ENCODE results near the gene POPDC2. TPM values are rescaled to one million over a fixed set of nuclear protein-coding genes. Genes with fewer than 3 reads are reported as not detected.

POPDC2 gene
- total and polyA plus RNA-seq, 9 donors, result 0.83 to 5.0 (median 2.9) TPM

GRCh38 chr3:119624002-119624720, 36.2 kb downstream of the POPDC2 start:
- intact Hi-C loops (cut with DNase I), result no loop called here
- Histone ChIP-seq H3K4me3 (no peak overlapping the region), H3K9me3 (no peaks in the 10 kb centered on the region), H3K36me3 (no peaks in the 10 kb centered on the region), H3K4me1 (ENCODE audit: insufficient read depth) (peaks cover 5% of the 10 kb centered on the region), H3K27ac (no peak overlapping the region), H3K27me3 (no peaks in the 10 kb centered on the region)
- WGBS, 3 donors, result 81 to 84% (median 83%) methylated on average over 9 of the region's 9 CpGs
- no peak for TF ChIP-seq EP300 (IDR thresholded peaks at IDR 0.05)
- TF ChIP-seq CTCF (IDR thresholded peaks at IDR 0.05), result no peak
- no peak for TF ChIP-seq POLR2A (IDR thresholded peaks at IDR 0.05)
- no peak for DNase-seq

GRCh38 chr3:119620899-119621298, 39.5 kb downstream of the POPDC2 start:
- H3K36me3 ChIP-seq, result no peaks in the 10 kb centered on the region

GRCh38 chr3:119619094-119619493, 41.3 kb downstream of the POPDC2 start:
- no peaks in the 10 kb centered on the region for H3K9me3 ChIP-seq
- intact Hi-C loops (cut with DNase I), result no loop called here
- 77 to 82% (median 79%) methylated on average over 7 of the region's 7 CpGs for WGBS, 3 donors
- TF ChIP-seq CTCF (IDR thresholded peaks at IDR 0.05) (no peak), POLR2A (IDR thresholded peaks at IDR 0.05) (no peak), EP300 (IDR thresholded peaks at IDR 0.05) (no peak)
- no peaks in the 10 kb centered on the region for H3K36me3 ChIP-seq
- DNase-seq, result no peak
- no peaks in the 10 kb centered on the region for H3K27me3 ChIP-seq
- H3K4me1 ChIP-seq (ENCODE audit: insufficient read depth), result no peaks in the 10 kb centered on the region
- no peak overlapping the region for H3K4me3 ChIP-seq
- H3K27ac ChIP-seq, result no peak overlapping the region

More at GRCh38 chr3:119620899-119621298, 39.5 kb downstream of the POPDC2 start:
- no peaks in the 10 kb centered on the region for H3K9me3 ChIP-seq
- WGBS, 3 donors, result 73 to 88% (median 76%) methylated on average over 5 of the region's 5 CpGs
- no peaks in the 10 kb centered on the region for H3K27me3 ChIP-seq
- no peak overlapping the region for H3K4me3 ChIP-seq
- no peak for TF ChIP-seq EP300 (IDR thresholded peaks at IDR 0.05)
- TF ChIP-seq POLR2A (IDR thresholded peaks at IDR 0.05), result no peak
- TF ChIP-seq CTCF (IDR thresholded peaks at IDR 0.05), result no peak
- intact Hi-C loops (cut with DNase I), result no loop called here
- no peak overlapping the region for H3K27ac ChIP-seq
- DNase-seq, result no peak
- no peaks in the 10 kb centered on the region for H3K4me1 ChIP-seq (ENCODE audit: insufficient read depth)

GRCh38 chr3:119616056-119616455, 44.3 kb downstream of the POPDC2 start:
- WGBS, 3 donors, result 75 to 92% (median 83%) methylated on average over 4 of the region's 4 CpGs
- Histone ChIP-seq H3K4me3 (no peak overlapping the region), H3K4me1 (ENCODE audit: insufficient read depth) (no peaks in the 10 kb centered on the region), H3K27me3 (no peaks in the 10 kb centered on the region), H3K9me3 (no peaks in the 10 kb centered on the region), H3K27ac (no peak overlapping the region), H3K36me3 (no peaks in the 10 kb centered on the region)
- intact Hi-C loops (cut with DNase I), result no loop called here
- no peak for DNase-seq
- TF ChIP-seq EP300 (IDR thresholded peaks at IDR 0.05) (no peak), CTCF (IDR thresholded peaks at IDR 0.05) (no peak), POLR2A (IDR thresholded peaks at IDR 0.05) (no peak)
